AG09319 (cell line): ENCODE results near the gene SEC24C.

Experiments
- DNase-seq: peaks from one replicate; pipeline ENCODE4 v3.0.0-alpha.2; 2010; ENCODE audit warnings: low read depth; ENCODE audit errors: extremely low read depth
- TF ChIP-seq, protein P1 (sequence below): IDR thresholded peaks from 2 replicates; pipeline ENCODE4 v1.5.1; 2011; ENCODE audit warnings: low read depth, mild to moderate bottlenecking, inconsistent platforms, low read length, moderate library complexity

The SEC24C gene

DNA sequence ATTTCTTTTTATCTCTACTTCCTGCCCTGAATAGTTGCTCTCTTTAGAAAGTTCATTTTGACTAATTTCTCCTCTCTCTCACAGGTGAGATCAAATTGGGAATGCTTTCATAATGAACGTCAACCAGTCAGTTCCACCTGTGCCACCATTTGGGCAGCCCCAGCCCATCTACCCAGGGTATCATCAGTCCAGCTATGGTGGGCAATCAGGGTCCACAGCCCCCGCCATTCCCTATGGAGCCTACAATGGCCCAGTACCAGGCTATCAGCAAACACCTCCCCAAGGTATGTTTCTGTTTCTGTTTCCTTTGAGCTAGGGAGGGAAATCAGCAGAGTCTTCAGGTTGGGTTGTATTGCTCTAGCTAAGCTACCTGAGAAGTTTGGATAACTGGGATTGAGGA, 2.5 kb downstream of the SEC24C start:
- TF ChIP-seq, protein P1, sequence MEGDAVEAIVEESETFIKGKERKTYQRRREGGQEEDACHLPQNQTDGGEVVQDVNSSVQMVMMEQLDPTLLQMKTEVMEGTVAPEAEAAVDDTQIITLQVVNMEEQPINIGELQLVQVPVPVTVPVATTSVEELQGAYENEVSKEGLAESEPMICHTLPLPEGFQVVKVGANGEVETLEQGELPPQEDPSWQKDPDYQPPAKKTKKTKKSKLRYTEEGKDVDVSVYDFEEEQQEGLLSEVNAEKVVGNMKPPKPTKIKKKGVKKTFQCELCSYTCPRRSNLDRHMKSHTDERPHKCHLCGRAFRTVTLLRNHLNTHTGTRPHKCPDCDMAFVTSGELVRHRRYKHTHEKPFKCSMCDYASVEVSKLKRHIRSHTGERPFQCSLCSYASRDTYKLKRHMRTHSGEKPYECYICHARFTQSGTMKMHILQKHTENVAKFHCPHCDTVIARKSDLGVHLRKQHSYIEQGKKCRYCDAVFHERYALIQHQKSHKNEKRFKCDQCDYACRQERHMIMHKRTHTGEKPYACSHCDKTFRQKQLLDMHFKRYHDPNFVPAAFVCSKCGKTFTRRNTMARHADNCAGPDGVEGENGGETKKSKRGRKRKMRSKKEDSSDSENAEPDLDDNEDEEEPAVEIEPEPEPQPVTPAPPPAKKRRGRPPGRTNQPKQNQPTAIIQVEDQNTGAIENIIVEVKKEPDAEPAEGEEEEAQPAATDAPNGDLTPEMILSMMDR, result no peak
- DNase-seq, result no peak

GRCh38 chr10:73750819-73751218, 6.6 kb downstream of the SEC24C start:
- no peak for DNase-seq
- TF ChIP-seq, protein P1, result no peak

DNA sequence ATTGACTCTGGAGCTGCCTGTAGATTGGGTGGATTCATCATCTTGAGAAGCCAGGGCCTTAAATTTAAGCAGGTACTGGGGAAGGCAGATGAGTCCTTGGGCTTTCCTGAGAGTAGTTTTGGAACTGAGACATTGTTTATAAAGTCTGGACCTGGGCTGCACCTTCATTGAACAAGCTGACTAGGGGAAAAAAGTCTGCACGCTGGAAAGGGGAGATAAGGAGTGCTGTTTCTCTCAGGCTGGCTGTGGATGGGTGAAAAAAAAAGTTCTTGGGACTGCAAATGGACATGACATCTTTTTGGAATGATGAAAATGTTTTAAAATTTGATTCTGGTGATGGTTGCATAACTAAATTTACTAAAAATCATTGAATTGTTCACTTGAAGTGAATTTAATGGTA, 12.0 kb downstream of the SEC24C start:
- TF ChIP-seq, protein P1, result no peak
- no peak for DNase-seq

DNA sequence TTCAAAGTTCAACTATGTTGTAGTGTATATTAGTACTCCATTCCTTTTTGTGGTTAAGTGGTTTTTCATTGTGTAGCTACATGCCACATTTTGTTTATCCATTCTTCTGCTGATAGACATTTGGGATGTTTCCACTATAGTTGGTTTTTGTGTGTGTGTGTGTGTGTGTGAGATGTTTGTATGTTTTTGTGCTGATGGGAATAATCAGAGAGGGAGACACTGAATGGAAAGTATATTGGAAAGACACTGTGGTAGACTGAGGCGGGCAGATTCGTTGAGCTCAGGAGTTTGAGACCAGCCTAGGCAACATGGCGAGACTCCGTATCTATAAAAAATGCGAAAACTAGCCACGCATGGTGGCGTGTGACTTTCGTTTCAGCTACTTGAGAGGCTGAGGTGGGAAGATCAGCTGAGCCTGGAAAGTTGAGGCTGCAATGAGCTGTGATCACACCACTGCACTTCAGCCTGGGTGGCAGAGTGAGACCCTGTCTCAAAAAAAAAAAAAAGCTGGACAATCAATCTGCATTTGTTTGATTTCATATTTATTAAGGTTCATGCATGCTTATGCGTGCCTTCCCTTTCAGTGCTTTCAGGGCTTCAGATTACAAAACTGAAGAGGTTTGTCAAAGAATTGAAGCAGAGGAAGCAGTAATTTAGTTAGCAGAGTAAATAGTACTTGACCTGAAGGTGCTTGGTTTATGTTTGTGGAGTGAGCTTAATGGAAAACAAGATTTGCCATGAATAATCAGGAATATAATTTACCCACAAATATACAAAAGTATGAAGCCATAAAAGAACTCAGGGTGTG, 14.7 kb downstream of the SEC24C start:
- no peak for DNase-seq
- TF ChIP-seq, protein P1, result no peak

DNA sequence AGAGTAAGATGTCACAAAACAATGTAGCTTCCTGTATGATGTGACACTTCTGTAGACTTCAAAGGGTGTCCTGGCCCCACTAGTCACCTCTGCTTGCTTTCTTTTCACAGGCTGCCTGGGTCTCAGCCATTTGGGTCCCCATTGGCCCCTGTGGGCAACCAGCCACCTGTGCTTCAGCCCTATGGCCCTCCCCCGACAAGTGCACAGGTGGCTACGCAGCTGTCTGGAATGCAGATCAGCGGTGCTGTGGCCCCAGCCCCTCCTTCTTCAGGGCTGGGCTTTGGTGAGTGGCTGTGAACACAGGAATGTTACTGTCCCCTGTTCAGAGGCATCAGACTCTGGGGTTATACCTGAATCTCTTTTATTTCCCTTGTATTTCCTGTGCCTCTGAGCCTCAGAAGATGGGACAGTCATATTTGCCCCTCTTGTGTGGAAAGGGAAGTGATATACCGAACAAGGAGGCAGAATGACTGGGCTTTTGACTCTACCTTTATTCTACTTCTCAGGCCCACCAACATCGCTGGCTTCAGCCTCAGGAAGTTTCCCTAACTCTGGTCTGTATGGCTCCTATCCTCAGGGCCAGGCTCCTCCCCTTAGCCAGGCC, 15.4 kb downstream of the SEC24C start:
- no peak for DNase-seq

DNA sequence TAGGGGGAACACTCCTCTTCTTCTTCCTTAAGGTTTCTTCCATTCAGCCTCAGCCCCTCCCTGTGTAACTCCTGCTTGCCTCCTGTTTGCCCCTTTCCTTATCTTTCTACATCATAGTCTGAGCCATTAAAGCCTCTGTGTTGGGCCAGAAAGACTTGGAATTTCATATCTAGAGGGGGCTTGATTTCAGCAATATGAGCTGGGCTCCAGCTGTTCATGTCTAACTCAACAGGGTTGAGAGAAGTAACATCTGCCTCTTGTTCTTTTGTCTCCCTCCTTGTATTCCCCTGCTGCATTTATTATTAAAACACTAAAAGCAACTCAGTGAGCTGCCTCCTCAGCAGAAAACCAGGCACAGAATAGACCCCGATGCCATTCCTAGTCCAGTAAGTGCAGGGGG, 17.6 kb downstream of the SEC24C start:
- no peak for DNase-seq
- TF ChIP-seq, protein P1, result no peak

More for the DNA sequence above, 15.4 kb downstream of the SEC24C start:
- TF ChIP-seq, protein P1, result no peak

- no peak for DNase-seq
- TF ChIP-seq, protein P1, result no peak
These were observed 18.7 kb downstream of the SEC24C start for GRCh38 chr10:73762915-73763314.
